Liver (tissue), 9 donors: Measurements from ENCODE around the gene IL12RB2. TPM values are rescaled to one million over a fixed set of nuclear protein-coding genes. Genes with fewer than 3 reads are reported as not detected.

Source experiments
- DNase-seq: peaks from one replicate; pipeline ENCODE4 v3.0.0-alpha.2; 2017; ENCODE audit warnings: low spot score
- H3K27ac ChIP-seq, 2 donors: one replicate each; pipeline ENCODE4 v1.7.0; 2013; ENCODE audit warnings: inconsistent platforms in 2 of 2, low read length in 2 of 2, control low read depth in 1 of 2, low read depth in 1 of 2, mild to moderate bottlenecking in 1 of 2
- H3K27me3 ChIP-seq, 4 donors: one replicate each; pipeline versions ENCODE4 v1.6.1 to v1.7.0; 2013; ENCODE audit warnings: low read length in 3 of 4, inconsistent platforms in 1 of 4, mild to moderate bottlenecking in 1 of 4, moderate library complexity in 1 of 4; ENCODE audit not compliant: control insufficient read depth in 4 of 4, insufficient read depth in 4 of 4
- H3K36me3 ChIP-seq, 4 donors: one replicate each; pipeline versions ENCODE4 v1.6.1 to v1.7.0; 2013; ENCODE audit warnings: low read length in 3 of 4, mild to moderate bottlenecking in 3 of 4, low read depth in 1 of 4, moderate library complexity in 1 of 4; ENCODE audit not compliant: control insufficient read depth in 4 of 4, insufficient read depth in 3 of 4
- H3K4me1 ChIP-seq, 4 donors: one replicate each; pipeline versions ENCODE4 v1.6.1 to v1.7.0; 2013; ENCODE audit warnings: low read length in 3 of 4, mild to moderate bottlenecking in 3 of 4, moderate library complexity in 1 of 4; ENCODE audit not compliant: control insufficient read depth in 4 of 4, insufficient read depth in 4 of 4
- H3K4me3 ChIP-seq, 3 donors: one replicate each; pipeline versions ENCODE4 v1.6.1 to v1.7.0; 2013; ENCODE audit warnings: low read length in 3 of 3, control low read depth in 1 of 3, low read depth in 1 of 3, mild to moderate bottlenecking in 1 of 3
- H3K9ac ChIP-seq, 2 donors: one replicate each; pipeline ENCODE4 v1.7.0; 2013; ENCODE audit warnings: low read length in 2 of 2, mild to moderate bottlenecking in 2 of 2, moderate library complexity in 2 of 2, control low read depth in 1 of 2, low read depth in 1 of 2
- H3K9me3 ChIP-seq, 4 donors: one replicate each; pipeline versions ENCODE4 v1.6.1 to v1.7.0; 2013; ENCODE audit warnings: low read length in 3 of 4; ENCODE audit not compliant: control insufficient read depth in 4 of 4
- ATF3 ChIP-seq: IDR thresholded peaks from 2 replicates; pipeline ENCODE4 v1.6.1; 2016; ENCODE audit warnings: antibody characterized with exemption
- CTCF ChIP-seq: fragments of 150-350 bp; IDR thresholded peaks from 2 replicates; pipeline ENCODE4 v1.5.1; 2017; ENCODE audit warnings: improper control_type of control experiment, low read depth, low read length; ENCODE audit not compliant: missing input control
- FOXA1 ChIP-seq: IDR thresholded peaks from 2 replicates; pipeline ENCODE4 v1.6.1; 2016; ENCODE audit warnings: antibody characterized with exemption
- FOXA2 ChIP-seq: IDR thresholded peaks from 2 replicates; pipeline ENCODE4 v1.6.1; 2016; ENCODE audit warnings: antibody characterized with exemption
- HNF4A ChIP-seq, 2 donors: conservative IDR thresholded peaks; 2 replicates each; pipeline ENCODE4 v1.6.1; 2016; ENCODE audit warnings: antibody characterized with exemption in 2 of 2, mild to moderate bottlenecking in 2 of 2
- HNF4G ChIP-seq: IDR thresholded peaks from 2 replicates; pipeline ENCODE4 v1.6.1; 2016; ENCODE audit warnings: antibody characterized with exemption
- JUND ChIP-seq, 2 donors: IDR thresholded peaks; 2 replicates each; pipeline ENCODE4 v1.6.1; 2016; ENCODE audit warnings: antibody characterized with exemption in 2 of 2
- MAX ChIP-seq: IDR thresholded peaks from 2 replicates; pipeline ENCODE4 v1.6.1; 2016; ENCODE audit warnings: antibody characterized with exemption
- REST ChIP-seq: IDR thresholded peaks from 2 replicates; pipeline ENCODE4 v1.6.1; 2016; ENCODE audit warnings: antibody characterized with exemption, mild to moderate bottlenecking
- RXRA ChIP-seq, 2 donors: IDR thresholded peaks; 2 replicates each; pipeline ENCODE4 v1.6.1; 2017 to 2018; ENCODE audit warnings: antibody characterized with exemption in 2 of 2, mild to moderate bottlenecking in 1 of 2
- SP1 ChIP-seq: IDR thresholded peaks from 2 replicates; pipeline ENCODE4 v1.6.1; 2018; ENCODE audit warnings: antibody characterized with exemption, mild to moderate bottlenecking
- TAF1 ChIP-seq: conservative IDR thresholded peaks from 2 replicates; pipeline ENCODE4 v1.6.1; 2016; ENCODE audit warnings: antibody characterized with exemption, mild to moderate bottlenecking
- YY1 ChIP-seq: IDR thresholded peaks from 2 replicates; pipeline ENCODE4 v1.6.1; 2016; ENCODE audit warnings: antibody characterized with exemption, mild to moderate bottlenecking
- WGBS: extraction: QIAGEN DNeasy Blood & Tissue Kit; methylation state at CpG from one replicate; pipeline ENCODE4 v1.1.7; 2013; 5-methylcytosine and 5-hydroxymethylcytosine counted together
- polyA plus RNA-seq, 2 donors: library from polyadenylated mRNA; stranded (reverse) in 1 of 2; unstranded in 1 of 2; fragments of 200-250 nt in 1 of 2; fragments of >200 nt in 1 of 2; fragmentation: Nextera tagmentation in 1 of 2; extraction: Ambion mirVana in 1 of 2; gene quantifications; one replicate each; pipeline versions ENCODE4 v1.2.1 to v1.2.3, GENCODE V29; 2013 to 2015
- total RNA-seq, 2 donors: library from RNA; depleted of rRNA; stranded (reverse); fragments of >200 nt; gene quantifications; one replicate each; pipeline ENCODE4 v1.2.3, GENCODE V29; 2014
- donor health status: healthy.
- donor health status: healthy.
- donor health status: healthy.
- donor health status: healthy.
- donor health status: healthy.

The IL12RB2 gene
- total and polyA plus RNA-seq, 4 donors, result 0.06 to 1.3 (median 0.58) TPM

GRCh38 chr1:67317803-67318202 is 10.1 kb downstream of the IL12RB2 start:
- 88% methylated on average over 4 of the region's 4 CpGs for WGBS
- TF ChIP-seq MAX (no peak), CTCF (no peak), JUND (IDR thresholded peaks at IDR 0.05) (no peak), HNF4G (no peak)
- no peaks in the 10 kb centered on the region for H3K9me3 ChIP-seq

GRCh38 chr1:67322442-67322841 is 14.8 kb downstream of the IL12RB2 start:
- no peak for TF ChIP-seq ATF3
- Histone ChIP-seq H3K4me3 (no peak overlapping the region), H3K4me1 (no peaks in the 10 kb centered on the region), H3K27ac (no peak overlapping the region), H3K9ac (no peak overlapping the region), H3K9me3 (no peaks in the 10 kb centered on the region), H3K27me3 (no peaks in the 10 kb centered on the region), H3K36me3 (no peaks in the 10 kb centered on the region)
- 91% methylated on average over 1 of the region's 1 CpG for whole genome bisulfite sequencing
- no peak for DNase-seq

More at GRCh38 chr1:67317803-67318202, 10.1 kb downstream of the IL12RB2 start:
- H3K4me3 ChIP-seq, result no peak overlapping the region
- no peaks in the 10 kb centered on the region for H3K4me1 ChIP-seq
- H3K9ac ChIP-seq, result no peak overlapping the region
- no peaks in the 10 kb centered on the region for H3K36me3 ChIP-seq
- no peak overlapping the region for H3K27ac ChIP-seq
- no peaks in the 10 kb centered on the region for H3K27me3 ChIP-seq
- no peak for DNase-seq

- no peak for TF ChIP-seq FOXA1
- no peak for TF ChIP-seq MAX
- no peak for TF ChIP-seq ATF3
- no peak overlapping the region for H3K4me3 ChIP-seq
- no peaks in the 10 kb centered on the region for H3K27me3 ChIP-seq
- H3K4me1 ChIP-seq, result no peaks in the 10 kb centered on the region
- no peak for DNase-seq
- H3K36me3 ChIP-seq, result no peaks in the 10 kb centered on the region
- WGBS, result 96% methylated on average over 3 of the region's 3 CpGs
- no peak overlapping the region for H3K9ac ChIP-seq
- H3K27ac ChIP-seq, result no peak overlapping the region
- no peaks in the 10 kb centered on the region for H3K9me3 ChIP-seq
These were observed 15.4 kb downstream of the IL12RB2 start for GRCh38 chr1:67323087-67323486.

GRCh38 chr1:67324068-67324467 is 16.4 kb downstream of the IL12RB2 start:
- no peak for DNase-seq
- no peak overlapping the region for H3K27ac ChIP-seq
- no peaks in the 10 kb centered on the region for H3K27me3 ChIP-seq
- H3K9ac ChIP-seq, result no peak overlapping the region
- no peaks in the 10 kb centered on the region for H3K9me3 ChIP-seq
- 80% methylated on average over 8 of the region's 8 CpGs for WGBS
- H3K36me3 ChIP-seq, result no peaks in the 10 kb centered on the region
- H3K4me3 ChIP-seq, result no peak overlapping the region
- no peaks in the 10 kb centered on the region for H3K4me1 ChIP-seq
- no peak for TF ChIP-seq RXRA (IDR thresholded peaks at IDR 0.05)
- no peak for TF ChIP-seq CTCF
- TF ChIP-seq TAF1, result no peak
- TF ChIP-seq ATF3, result no peak
- no peak for TF ChIP-seq REST
- no peak for TF ChIP-seq YY1
- no peak for TF ChIP-seq HNF4A (conservative IDR thresholded peaks at IDR 0.05)
- TF ChIP-seq MAX, result no peak
- no peak for TF ChIP-seq JUND (IDR thresholded peaks at IDR 0.05)
- TF ChIP-seq FOXA2, result no peak
- no peak for TF ChIP-seq SP1
- TF ChIP-seq HNF4G, result no peak
